PC-3 (cell line): ENCODE measurements around the gene TET2.

Source experiments
- CTCF ChIP-seq: fragments of 300-600 bp; sonication (generic); conservative IDR thresholded peaks from 2 replicates; pipeline ENCODE4 v1.5.1; 2017; ENCODE audit warnings: antibody characterized with exemption, low read depth, mild to moderate bottlenecking, low read length
- EZH2 ChIP-seq: fragments of 300-600 bp; sonication (generic); IDR thresholded peaks from one replicate; pipeline ENCODE4 v1.6.1; 2017; ENCODE audit warnings: antibody characterized with exemption, mild to moderate bottlenecking, low read length; ENCODE audit not compliant: unreplicated experiment
- EZH2phosphoT487 ChIP-seq: fragments of 300-600 bp; sonication (generic); IDR thresholded peaks from 2 replicates; pipeline ENCODE4 v1.6.1; 2018; ENCODE audit warnings: mild to moderate bottlenecking, antibody characterized with exemption, low read length, borderline replicate concordance

- TF ChIP-seq CTCF, result no peak
- no peak for TF ChIP-seq EZH2phosphoT487
- TF ChIP-seq EZH2, result no peak
Measured at GRCh38 chr4:105158837-105159236, 12.2 kb downstream of the TET2 start.
